HEK293 (cell line): ENCODE results near the gene BLOC1S5.
A peak's percentile ranks its signal among the peaks of the same experiment; 100 is the strongest.

ENCODE experiments used
- HOXD13 ChIP-seq: sonication (generic); formaldehyde crosslinking; IDR thresholded peaks from 2 replicates; pipeline ENCODE4 v1.8.0; 2022; ENCODE audit warnings: missing genetic modification reagents, borderline replicate concordance
- KLF17 ChIP-seq: fragments of 450-650 bp; formaldehyde crosslinking; IDR thresholded peaks from 2 replicates; pipeline ENCODE4 v1.5.1; 2016; ENCODE audit warnings: missing biosample characterization, missing genetic modification characterization
- MYNN ChIP-seq: fragments of 450-650 bp; formaldehyde crosslinking; IDR thresholded peaks from 2 replicates; pipeline ENCODE4 v1.5.1; 2016; ENCODE audit warnings: missing biosample characterization, missing genetic modification characterization, borderline replicate concordance
- PRDM1 ChIP-seq: fragments of 450-650 bp; formaldehyde crosslinking; IDR thresholded peaks from 2 replicates; pipeline ENCODE4; 2016; ENCODE audit warnings: missing biosample characterization, missing genetic modification characterization
- PRDM4 ChIP-seq: fragments of 450-650 bp; formaldehyde crosslinking; IDR thresholded peaks from 2 replicates; pipeline ENCODE4 v1.5.1; 2017; ENCODE audit warnings: missing biosample characterization, missing genetic modification characterization
- SP3 ChIP-seq: fragments of 450-650 bp; formaldehyde crosslinking; IDR thresholded peaks from 2 replicates; pipeline ENCODE4 v1.5.1; 2016; ENCODE audit warnings: missing biosample characterization, missing genetic modification characterization
- SP7 ChIP-seq: fragments of 450-650 bp; formaldehyde crosslinking; IDR thresholded peaks from 2 replicates; pipeline ENCODE4 v1.5.1; 2016; ENCODE audit warnings: missing biosample characterization, missing genetic modification characterization
- ZBTB20 ChIP-seq: fragments of 450-650 bp; formaldehyde crosslinking; IDR thresholded peaks from 2 replicates; pipeline ENCODE4 v1.5.1; 2016; ENCODE audit warnings: missing biosample characterization, missing genetic modification characterization
- ZNF112 ChIP-seq: fragments of 450-650 bp; formaldehyde crosslinking; IDR thresholded peaks from 2 replicates; pipeline ENCODE4 v1.5.0; 2017; ENCODE audit warnings: missing biosample characterization, missing genetic modification characterization
- ZNF184 ChIP-seq: fragments of 450-650 bp; IDR thresholded peaks from 2 replicates; pipeline ENCODE4 v1.5.1; 2018; ENCODE audit warnings: missing biosample characterization, mild to moderate bottlenecking, missing genetic modification characterization
- ZNF280D ChIP-seq: fragments of 450-650 bp; formaldehyde crosslinking; IDR thresholded peaks from 2 replicates; pipeline ENCODE4 v1.5.1; 2016; ENCODE audit warnings: missing biosample characterization, missing genetic modification characterization
- ZNF335 ChIP-seq: fragments of 450-650 bp; formaldehyde crosslinking; conservative IDR thresholded peaks from 2 replicates; pipeline ENCODE4 v1.5.1; 2016; ENCODE audit warnings: missing biosample characterization, missing genetic modification characterization
- ZNF350 ChIP-seq: fragments of 450-650 bp; formaldehyde crosslinking; IDR thresholded peaks from 2 replicates; pipeline ENCODE4 v1.5.0; 2017; ENCODE audit warnings: missing biosample characterization, mild to moderate bottlenecking, missing genetic modification characterization
- ZNF362 ChIP-seq: fragments of 450-650 bp; formaldehyde crosslinking; IDR thresholded peaks from 2 replicates; pipeline ENCODE4 v1.5.1; 2016; ENCODE audit warnings: missing biosample characterization, missing genetic modification characterization
- ZNF391 ChIP-seq: fragments of 450-650 bp; formaldehyde crosslinking; IDR thresholded peaks from 2 replicates; pipeline ENCODE4 v1.5.1; 2016; ENCODE audit warnings: low read depth, missing biosample characterization, missing genetic modification characterization, borderline replicate concordance
- ZNF501 ChIP-seq: fragments of 450-650 bp; formaldehyde crosslinking; IDR thresholded peaks from 2 replicates; pipeline ENCODE4 v1.5.1; 2016; ENCODE audit warnings: missing biosample characterization, missing genetic modification characterization
- ZNF510 ChIP-seq: fragments of 450-650 bp; formaldehyde crosslinking; IDR thresholded peaks from 2 replicates; pipeline ENCODE4 v1.5.1; 2018; ENCODE audit warnings: mild to moderate bottlenecking, missing genetic modification characterization, missing biosample characterization; ENCODE audit not compliant: insufficient replicate concordance
- ZNF548 ChIP-seq: fragments of 450-650 bp; formaldehyde crosslinking; IDR thresholded peaks from 2 replicates; pipeline ENCODE4 v1.5.1; 2016; ENCODE audit warnings: missing biosample characterization, missing genetic modification characterization
- ZNF560 ChIP-seq: fragments of 450-650 bp; formaldehyde crosslinking; IDR thresholded peaks from 2 replicates; pipeline ENCODE4 v1.5.1; 2017; ENCODE audit warnings: missing biosample characterization, missing genetic modification characterization, borderline replicate concordance
- ZNF600 ChIP-seq: fragments of 450-650 bp; formaldehyde crosslinking; IDR thresholded peaks from 2 replicates; pipeline ENCODE4 v1.5.1; 2016; ENCODE audit warnings: missing biosample characterization, missing genetic modification characterization
- ZNF677 ChIP-seq: fragments of 450-650 bp; IDR thresholded peaks from 2 replicates; pipeline ENCODE4 v1.5.0; 2018; ENCODE audit warnings: missing biosample characterization, mild to moderate bottlenecking, missing genetic modification characterization, moderate library complexity
- ZNF692 ChIP-seq: fragments of 450-650 bp; formaldehyde crosslinking; IDR thresholded peaks from 2 replicates; pipeline ENCODE4 v1.5.1; 2016; ENCODE audit warnings: missing biosample characterization, missing genetic modification characterization
- ZNF792 ChIP-seq: fragments of 450-650 bp; formaldehyde crosslinking; IDR thresholded peaks from 2 replicates; pipeline ENCODE4 v1.5.1; 2016; ENCODE audit warnings: missing biosample characterization, missing genetic modification characterization
- ZSCAN30 ChIP-seq: fragments of 450-650 bp; IDR thresholded peaks from 2 replicates; pipeline ENCODE4 v1.5.1; 2018; ENCODE audit warnings: missing biosample characterization, mild to moderate bottlenecking, missing genetic modification characterization, moderate library complexity

The BLOC1S5 gene

GRCh38 chr6:7974938-7975763 lies 89.0 kb downstream of the BLOC1S5 start (continued):
- TF ChIP-seq SP3 = no peak
- TF ChIP-seq ZNF335 (tag by site-specific recombination) = peak; percentile 89
- 0 out of 2 replicates have a peak, but pooled peaks have one; percentile 21 for TF ChIP-seq ZNF362 (tag by site-specific recombination)
- TF ChIP-seq ZNF391 (tag by site-specific recombination) = 0 out of 2 replicates have a peak, but pooled peaks have one; percentile 46
- peak; percentile 41; the same call in 1 of the 2 replicates for TF ChIP-seq PRDM4
- 0 out of 2 replicates have a peak, but pooled peaks have one; percentile 21 for TF ChIP-seq ZNF184
- no peak for TF ChIP-seq ZNF510 (tag by site-specific recombination)
- TF ChIP-seq ZNF350 (tag by site-specific recombination) = no peak
- peak; percentile 47; the same call in 1 of the 2 replicates for TF ChIP-seq ZNF501 (tag by site-specific recombination)
- TF ChIP-seq ZNF677 (tag by site-specific recombination) = no peak
- TF ChIP-seq ZNF112 (tag by site-specific recombination) = no peak
- peak; percentile 85 for TF ChIP-seq SP7
- no peak for TF ChIP-seq ZNF560
- peak; percentile 100 for TF ChIP-seq ZNF600
- TF ChIP-seq MYNN (tag by site-specific recombination) = no peak
- 0 out of 2 replicates have a peak, but pooled peaks have one; percentile 31 for TF ChIP-seq ZSCAN30 (tag by site-specific recombination)
- peak; percentile 64; the same call in 1 of the 2 replicates for TF ChIP-seq HOXD13 (CRISPR knock-in tag)
- peak; percentile 60; the same call in 1 of the 2 replicates for TF ChIP-seq ZNF792 (tag by site-specific recombination)
- TF ChIP-seq ZNF692 = peak; percentile 98
- peak; percentile 39 for TF ChIP-seq KLF17
- no peak for TF ChIP-seq ZNF548 (tag by site-specific recombination)
- peak; percentile 70; the same call in 1 of the 2 replicates for TF ChIP-seq ZBTB20
- TF ChIP-seq ZNF280D (tag by site-specific recombination) = peak; percentile 40; the same call in 1 of the 2 replicates
- no peak for TF ChIP-seq PRDM1 (tag by site-specific recombination)
